ENCODE measurements around the gene TCAIM. TPM values are rescaled to one million over a fixed set of nuclear protein-coding genes. Genes with fewer than 3 reads are reported as not detected.

TCAIM gene
- total and polyA plus RNA-seq, 9 of the 15 experiments (the other 6 are each of a cell fraction or from before 2014, with no cell fraction given) = 19.7 to 53.3 (median 36.9) TPM

DNA sequence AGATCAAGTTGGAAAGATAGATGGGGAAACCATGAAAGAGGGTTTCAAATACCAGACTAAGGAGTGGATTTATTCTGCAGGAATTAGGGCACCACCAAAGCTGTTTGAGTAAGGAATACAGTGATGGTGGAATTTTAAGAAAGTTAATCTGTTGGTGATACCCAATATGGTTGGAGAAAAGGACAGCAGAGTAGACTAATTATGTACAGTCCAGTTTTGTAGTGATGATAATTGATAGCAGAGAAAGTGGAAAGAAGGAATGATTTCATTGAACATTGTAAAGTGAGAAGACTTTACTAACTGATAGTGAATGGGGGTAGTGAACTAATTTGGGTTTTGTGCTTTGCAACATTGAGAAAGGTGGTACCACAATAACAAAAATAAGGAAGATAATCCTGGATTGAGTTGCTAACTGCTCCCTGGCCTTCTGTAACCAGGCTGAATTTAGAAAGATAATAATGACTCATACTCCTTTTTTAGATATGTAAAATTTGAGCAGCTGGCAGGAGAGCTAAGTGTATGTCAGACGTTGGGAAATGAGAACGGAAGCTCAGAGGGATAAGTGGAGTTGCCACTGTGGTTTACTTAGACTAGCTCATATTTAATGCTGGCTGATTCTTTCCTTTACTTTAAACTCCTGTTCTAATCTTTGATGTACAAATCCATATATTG lies 16.9 kb downstream of the TCAIM start (continued):
- TF ChIP-seq, protein P1, sequence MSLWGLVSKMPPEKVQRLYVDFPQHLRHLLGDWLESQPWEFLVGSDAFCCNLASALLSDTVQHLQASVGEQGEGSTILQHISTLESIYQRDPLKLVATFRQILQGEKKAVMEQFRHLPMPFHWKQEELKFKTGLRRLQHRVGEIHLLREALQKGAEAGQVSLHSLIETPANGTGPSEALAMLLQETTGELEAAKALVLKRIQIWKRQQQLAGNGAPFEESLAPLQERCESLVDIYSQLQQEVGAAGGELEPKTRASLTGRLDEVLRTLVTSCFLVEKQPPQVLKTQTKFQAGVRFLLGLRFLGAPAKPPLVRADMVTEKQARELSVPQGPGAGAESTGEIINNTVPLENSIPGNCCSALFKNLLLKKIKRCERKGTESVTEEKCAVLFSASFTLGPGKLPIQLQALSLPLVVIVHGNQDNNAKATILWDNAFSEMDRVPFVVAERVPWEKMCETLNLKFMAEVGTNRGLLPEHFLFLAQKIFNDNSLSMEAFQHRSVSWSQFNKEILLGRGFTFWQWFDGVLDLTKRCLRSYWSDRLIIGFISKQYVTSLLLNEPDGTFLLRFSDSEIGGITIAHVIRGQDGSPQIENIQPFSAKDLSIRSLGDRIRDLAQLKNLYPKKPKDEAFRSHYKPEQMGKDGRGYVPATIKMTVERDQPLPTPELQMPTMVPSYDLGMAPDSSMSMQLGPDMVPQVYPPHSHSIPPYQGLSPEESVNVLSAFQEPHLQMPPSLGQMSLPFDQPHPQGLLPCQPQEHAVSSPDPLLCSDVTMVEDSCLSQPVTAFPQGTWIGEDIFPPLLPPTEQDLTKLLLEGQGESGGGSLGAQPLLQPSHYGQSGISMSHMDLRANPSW (CRISPR knock-in tag; IDR thresholded peaks at IDR 0.05) = no peak
- TF ChIP-seq U2AF2 (optimal IDR thresholded peaks at IDR 0.05; ENCODE audit: low read depth, low read length) (no peak), NUFIP1 (IDR thresholded peaks at IDR 0.05; ENCODE audit: partially characterized antibody) (no peak), BCL6 (CRISPR knock-in tag; IDR thresholded peaks at IDR 0.05) (no peak), FOXM1 (IDR thresholded peaks at IDR 0.05; ENCODE audit: low read depth) (peak; percentile 44; the same call in 1 of the 2 replicates), FOXM1 (CRISPR knock-in tag; IDR thresholded peaks at IDR 0.05; ENCODE audit: low read depth) (no peak), MBD2 (IDR thresholded peaks at IDR 0.05; ENCODE audit: borderline replicate concordance, low read depth) (no peak)

- Histone ChIP-seq H2AFZ (ENCODE audit: low read depth, low read length) (no peak overlapping the region), H3K9me3 (replicated peaks; ENCODE audit: control insufficient read depth, insufficient read depth, low read depth, low read length) (no peaks in the 10 kb centered on the region), H3K9ac (ENCODE audit: insufficient read depth in 1 of 2, low read depth in 2 of 2, low read length in 2 of 2) (no peak overlapping the region), H3K27ac (ENCODE audit: extremely low read depth, low read depth, low read length) (no peak overlapping the region), H3K36me3 (ENCODE audit: control insufficient read depth, insufficient read depth, low read length) (peaks cover 10% of the 10 kb centered on the region; the same call in 2 of the 3 replicates), H3K27me3 (ENCODE audit: control insufficient read depth in 2 of 2, insufficient read depth in 2 of 2, low read length in 2 of 2) (no peaks in the 10 kb centered on the region), H3K4me2 (ENCODE audit: insufficient read depth, low read length) (no peak overlapping the region), H3K4me3 (no peak overlapping the region), H3K79me2 (ENCODE audit: control insufficient read depth, insufficient read depth, low read length) (peaks cover 5% of the 10 kb centered on the region; the same call in 1 of the 3 replicates), H4K20me1 (replicated peaks; ENCODE audit: control insufficient read depth, insufficient read depth, low read length) (no peaks in the 10 kb centered on the region), H3K9me1 (ENCODE audit: control insufficient read depth, insufficient read depth, low read length) (no peaks in the 10 kb centered on the region), H3K4me1 (replicated peaks in 1 of 2; ENCODE audit: control insufficient read depth in 2 of 2, insufficient read depth in 2 of 2, low read length in 2 of 2) (peaks cover 0 to 18% of the 10 kb centered on the region in 2 experiments; a peak in 4 of 5 replicates)
- DNase-seq (ENCODE audit: extremely low read depth in 1 of 4, low spot score in 3 of 4) (no peak), ATAC-seq (no peak), FAIRE-seq (peak; percentile 35)
- BruUV-seq (replicated peaks) = TSS peak; percentile 65
- ChIA-PET POLR2A (interaction anchor here (0.7 to 1.1 kb wide), 3 partner anchors 10 to 102 kb away, joined by 3 read pairs; no protein-coding TSS in a partner anchor), CTCF (ENCODE audit: low intra/inter-chr PET ratio) (interaction anchor here (0.6 kb wide), 1 partner anchor 185 kb away, joined by 3 read pairs; no protein-coding TSS in a partner anchor)
- 29% methylated on average over 3 of the region's 3 CpGs for WGBS (ENCODE audit: insufficient coverage, low coverage, missing lambda C conversion rate)
- no peak for TF ChIP-seq TEAD2 (tag; IDR thresholded peaks at IDR 0.05)
- TF ChIP-seq ZNF224 (CRISPR knock-in tag; IDR thresholded peaks at IDR 0.05) = no peak
- in situ Hi-C loops (cut with MboI) = no loop called here
- intact Hi-C loops (cut with micrococcal nuclease) = no loop called here
Observed at GRCh38 chr3:44359146-44359751, 20.7 kb downstream of the TCAIM start.

Data from K562 (cell line).